TTC549 (cell line): ENCODE measurements around the gene C22orf15.

Source experiments
- FAIRE-seq: peaks from 2 replicates; lab custom pipeline; 2012; peaks lifted over from hg19 to GRCh38; lab: Jason Lieb, UNC

Gene C22orf15

DNA sequence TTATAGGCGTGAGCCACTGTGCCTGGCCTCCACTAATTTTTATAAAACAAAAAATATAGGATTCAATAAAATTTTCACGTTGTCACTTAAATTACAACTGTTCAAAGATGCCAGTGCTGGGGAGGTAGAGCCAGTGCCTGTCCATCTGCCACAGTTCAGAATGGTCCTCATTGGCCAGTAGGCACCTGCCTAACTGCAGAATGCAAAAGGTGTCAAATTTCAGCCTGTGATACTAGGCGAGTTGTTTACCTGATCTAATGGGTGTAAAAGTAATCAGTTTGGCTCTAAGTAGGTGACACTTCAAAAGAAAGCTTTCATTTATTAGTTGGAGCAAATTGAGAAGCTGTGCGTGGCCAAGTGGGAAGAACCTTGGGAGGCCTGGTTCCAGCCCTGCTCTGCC lies 26.3 kb downstream of the C22orf15 start:
- no peak for FAIRE-seq

DNA sequence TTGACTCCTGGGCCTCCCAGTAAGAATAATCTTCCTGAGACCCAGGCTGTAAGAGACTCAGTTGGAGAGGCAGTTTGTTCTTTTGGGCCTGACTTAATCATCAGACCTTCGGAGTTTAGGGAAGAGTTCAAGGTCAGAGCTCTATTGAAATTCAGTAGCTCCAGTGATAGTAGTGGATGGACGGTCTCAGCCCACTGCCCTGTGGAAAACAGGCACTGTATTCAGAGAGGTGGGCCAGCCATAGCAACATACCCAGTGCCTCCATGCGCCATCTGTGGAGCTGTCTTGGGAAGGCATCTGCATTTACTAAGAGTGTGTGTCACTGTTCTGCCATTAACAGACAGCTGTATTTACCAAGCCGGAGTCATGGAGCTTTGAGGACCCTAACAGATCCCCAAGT lies 26.8 kb downstream of the C22orf15 start:
- no peak for FAIRE-seq

DNA sequence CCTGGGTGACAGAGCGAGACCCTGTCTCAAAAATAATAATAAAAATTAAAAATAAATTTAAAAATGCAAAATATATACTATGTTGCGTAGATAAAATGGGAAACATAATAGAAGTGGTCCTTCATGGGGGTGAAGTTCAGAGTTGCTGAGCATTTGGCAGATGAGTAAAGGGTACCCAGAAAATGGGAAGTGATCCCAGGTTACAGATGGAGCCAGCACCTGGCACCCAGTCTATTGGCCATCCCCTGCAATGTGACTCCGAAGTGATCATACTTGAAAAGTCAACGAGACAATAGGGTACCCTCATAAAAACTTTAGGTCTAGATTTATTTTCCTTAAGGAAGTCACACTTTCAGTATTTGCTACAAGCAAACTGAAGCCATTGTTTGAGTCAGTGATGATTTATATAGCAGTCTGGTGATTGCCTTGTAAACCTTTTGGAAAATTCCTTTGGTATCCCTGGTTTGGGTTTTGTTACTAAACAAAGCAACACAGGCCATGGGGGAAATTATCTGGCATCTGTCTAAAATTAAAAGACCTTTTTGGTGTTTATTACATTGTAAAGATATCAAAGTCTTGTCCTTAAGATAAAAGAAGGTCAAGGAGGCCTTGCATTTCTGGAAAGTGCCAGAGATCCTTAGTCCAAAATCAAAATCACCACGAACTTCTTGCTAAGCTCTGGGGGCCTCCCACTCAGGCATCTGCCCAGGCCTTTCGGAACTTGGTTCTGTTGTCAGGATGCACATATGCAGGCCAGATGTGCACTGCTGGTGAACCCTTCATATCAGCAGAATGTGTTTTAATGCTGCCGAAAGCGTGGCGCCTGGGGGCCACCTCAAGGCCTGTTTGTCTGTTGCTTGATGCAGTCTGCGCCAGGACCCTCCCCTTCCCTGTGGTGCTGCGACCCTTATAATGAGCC lies 28.3 kb downstream of the C22orf15 start:
- FAIRE-seq: no peak

DNA sequence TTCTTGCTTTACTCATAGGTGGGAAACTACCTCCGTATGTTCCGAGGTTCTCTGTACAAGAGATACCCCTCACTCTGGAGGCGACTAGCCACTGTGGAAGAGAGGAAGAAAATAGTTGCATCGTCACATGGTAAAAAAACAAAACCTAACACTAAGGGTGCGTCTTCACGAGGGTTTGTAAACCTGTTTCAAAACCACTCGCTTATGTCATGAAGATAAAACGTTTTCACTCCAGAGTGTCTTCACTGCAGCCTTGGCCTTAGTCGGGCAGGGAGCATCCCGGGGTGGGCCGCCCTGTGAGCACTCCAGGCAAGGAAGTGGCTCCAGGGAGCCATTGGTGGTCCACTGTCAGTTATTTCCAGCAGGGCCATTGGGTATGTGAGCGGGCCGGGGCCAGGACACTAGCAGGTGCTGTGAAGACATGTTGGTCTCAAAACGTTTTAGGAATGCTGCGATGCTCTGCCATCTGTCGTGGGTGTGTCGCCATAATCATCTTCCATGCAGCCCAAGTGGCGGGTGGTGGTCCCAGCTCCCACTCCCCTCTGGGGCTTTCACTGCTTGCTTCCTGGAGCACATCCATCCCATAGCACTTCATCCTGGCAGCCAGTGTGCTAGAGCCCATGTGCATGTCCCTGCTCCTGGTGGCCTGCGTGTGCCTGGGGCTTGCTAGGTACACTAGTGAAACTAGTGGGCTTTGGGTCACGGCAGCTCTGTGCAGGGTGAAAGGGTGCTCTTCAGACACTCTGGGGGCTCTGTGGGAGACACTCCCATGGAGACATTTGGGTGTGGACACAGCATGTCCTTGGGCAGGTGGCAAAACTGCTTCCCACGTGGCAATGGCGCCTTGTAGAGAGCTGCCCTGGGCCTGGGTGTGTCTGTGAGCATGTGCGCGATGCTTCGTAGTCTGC lies 29.2 kb downstream of the C22orf15 start:
- FAIRE-seq: no peak

DNA sequence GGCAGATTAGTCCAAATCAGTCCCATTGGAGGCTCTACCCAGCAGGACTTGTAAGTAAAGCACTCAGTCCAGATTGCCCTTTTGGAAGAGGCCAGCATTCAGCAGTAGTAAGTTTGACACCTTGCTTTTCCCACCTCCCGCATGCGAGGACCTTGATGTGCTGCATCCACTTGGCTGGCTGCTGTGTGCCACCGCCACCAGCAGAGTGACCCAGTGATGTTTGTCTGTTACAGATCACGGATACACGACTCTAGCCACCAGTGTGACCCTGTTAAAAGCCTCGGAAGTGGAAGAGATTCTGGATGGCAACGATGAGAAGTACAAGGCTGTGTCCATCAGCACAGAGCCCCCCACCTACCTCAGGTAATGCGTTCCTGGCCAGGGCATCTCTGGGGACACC lies 30.5 kb downstream of the C22orf15 start:
- FAIRE-seq: no peak

DNA sequence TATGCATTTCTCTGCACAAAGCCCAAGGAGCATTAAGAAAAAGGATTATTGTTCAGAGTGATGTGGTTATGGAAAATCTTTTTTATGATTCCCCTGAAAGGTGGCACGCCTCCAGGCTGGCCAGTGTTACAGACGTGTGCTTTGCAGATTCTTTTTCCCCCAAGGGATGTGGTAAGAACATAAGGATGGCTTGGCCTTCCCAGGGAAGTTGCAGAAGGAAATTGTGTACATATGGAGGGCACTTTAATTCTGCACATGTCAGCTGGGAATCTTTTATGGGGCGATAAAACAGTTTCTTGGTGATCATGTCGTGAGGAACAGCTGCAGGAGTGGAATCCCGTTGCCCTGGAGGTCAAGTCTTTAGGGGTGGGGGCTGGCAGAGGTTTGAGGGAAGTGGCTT lies 33.7 kb downstream of the C22orf15 start:
- no peak for FAIRE-seq

DNA sequence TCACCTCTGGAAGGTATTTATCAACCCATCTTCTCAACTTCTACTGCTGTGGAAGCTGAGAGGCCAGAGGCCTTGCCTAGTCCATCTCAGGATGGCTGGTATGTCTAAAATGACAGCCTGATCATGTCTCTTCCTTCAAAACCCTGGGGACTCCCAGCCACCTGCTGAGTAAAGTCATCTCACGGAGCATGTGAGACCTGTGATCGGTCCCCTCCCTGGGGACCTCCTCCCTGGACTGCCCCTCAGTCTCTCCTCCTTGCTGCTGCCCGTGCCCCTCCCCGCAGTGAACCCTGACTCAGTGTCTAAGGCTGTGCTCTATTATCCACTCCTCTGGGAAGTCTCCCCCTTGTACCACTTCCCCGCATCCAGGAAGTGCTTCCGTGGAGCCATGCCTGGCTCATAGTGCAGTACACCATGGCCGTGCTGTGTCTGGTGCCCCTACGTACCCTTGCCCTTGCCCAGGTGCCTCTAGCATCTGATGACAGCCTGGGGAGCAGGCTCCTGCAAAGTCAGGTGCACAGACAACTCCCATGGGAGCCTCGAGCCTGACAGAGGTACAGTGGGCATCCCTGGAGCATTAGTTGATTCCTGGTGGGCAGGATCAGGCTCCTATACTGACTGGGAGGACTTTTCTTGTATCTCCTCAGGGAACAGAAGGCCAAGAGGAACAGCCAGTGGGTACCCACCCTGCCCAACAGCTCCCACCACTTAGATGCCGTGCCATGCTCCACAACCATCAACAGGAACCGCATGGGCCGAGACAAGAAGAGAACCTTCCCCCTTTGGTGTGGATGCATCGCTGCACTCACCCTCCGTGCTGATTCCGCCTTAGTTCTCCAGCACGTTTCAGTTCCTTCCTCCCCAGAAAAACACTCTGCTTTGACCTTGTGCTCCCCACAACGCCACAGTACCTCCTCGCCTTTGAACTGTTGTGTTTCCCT lies 37.8 kb downstream of the C22orf15 start:
- no peak for FAIRE-seq

DNA sequence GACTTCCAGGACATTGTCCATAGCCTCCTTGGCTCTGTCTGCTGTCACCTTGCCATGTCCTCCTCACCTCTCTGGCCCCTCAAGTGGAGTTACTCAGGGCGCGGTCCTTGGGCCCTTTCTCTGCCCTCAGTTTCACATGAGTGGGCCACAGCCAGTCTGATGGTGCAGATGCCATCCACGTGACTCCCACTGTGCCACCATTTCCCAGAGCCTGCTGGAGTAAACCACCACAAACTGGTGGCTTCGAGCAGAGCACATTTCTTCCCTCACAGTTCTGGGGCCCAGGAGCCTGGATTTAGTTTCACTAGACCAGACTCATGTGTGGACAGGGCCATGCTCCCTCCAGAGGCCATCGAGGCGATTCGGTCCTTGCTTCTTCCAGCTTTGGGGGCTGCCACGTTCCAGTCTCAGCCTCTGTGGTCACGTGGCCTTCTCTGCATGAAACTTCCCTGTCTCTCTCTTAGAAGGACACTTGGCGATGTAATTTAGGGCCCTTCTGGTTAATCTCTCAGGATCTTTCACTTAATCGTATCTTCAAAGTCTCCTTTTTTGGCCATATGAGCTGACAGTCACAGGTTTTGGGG lies 38.5 kb downstream of the C22orf15 start:
- no peak for FAIRE-seq

DNA sequence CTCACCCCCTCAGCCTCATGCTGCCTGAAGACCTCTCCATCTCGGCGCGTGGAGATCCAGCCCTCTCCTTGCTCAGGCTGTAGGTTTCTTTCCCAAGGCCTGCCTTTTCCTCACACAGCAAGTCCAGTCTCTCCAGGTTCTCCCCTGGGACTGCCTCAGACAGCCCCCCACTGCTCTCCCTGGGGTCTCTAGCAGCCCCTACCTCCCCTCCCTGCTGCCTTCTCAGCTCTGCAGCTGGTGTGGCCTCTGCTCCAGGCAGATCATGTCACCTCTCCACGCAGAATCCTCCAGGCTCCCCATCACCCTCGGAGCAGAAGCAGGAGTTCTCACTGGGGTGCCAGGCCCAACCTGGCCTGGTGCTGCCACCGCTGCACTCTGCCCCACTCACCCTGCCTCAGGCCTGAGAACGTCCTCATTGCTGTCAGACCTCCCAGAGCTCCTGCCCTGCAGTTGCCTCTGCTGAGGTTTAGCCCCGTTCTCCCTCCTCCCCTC lies 39.1 kb downstream of the C22orf15 start:
- no peak for FAIRE-seq

DNA sequence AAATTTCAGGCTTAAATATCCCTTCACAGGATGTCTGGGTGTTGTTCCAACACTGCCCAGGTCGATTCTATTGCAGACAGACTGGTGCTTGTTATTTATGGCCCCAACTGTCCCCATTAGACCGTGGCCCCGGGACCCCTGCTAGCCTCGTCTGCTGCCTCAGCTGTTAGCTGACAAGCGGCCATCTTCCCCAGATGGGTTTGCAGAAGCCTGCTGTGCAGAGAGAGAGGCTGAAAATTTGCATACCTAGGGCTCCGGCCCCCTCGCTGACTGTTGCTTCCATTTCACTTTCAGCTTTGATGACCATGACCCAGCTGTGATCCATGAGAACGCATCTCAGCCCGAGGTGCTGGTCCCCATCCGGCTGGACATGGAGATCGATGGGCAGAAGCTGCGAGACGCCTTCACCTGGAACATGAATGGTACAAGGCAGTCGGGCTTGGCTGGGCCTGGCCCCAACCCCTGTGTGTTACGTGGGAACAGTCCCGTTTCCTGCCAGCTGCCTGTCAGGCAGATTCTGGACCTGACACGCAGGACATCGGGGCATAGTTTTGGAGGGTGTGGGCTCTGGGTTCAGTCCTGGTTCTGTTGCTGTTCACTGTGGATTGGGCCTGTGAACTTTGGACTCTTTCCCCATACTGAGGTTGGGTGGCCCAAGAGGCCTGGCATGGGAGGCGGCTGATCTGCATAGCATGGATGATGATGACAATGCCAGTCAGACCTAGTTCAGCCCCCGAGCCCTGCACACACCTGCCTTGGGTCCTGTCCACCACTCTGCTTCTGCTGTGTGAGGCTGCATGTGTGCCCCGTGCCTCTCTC lies 40.4 kb downstream of the C22orf15 start:
- no peak for FAIRE-seq

DNA sequence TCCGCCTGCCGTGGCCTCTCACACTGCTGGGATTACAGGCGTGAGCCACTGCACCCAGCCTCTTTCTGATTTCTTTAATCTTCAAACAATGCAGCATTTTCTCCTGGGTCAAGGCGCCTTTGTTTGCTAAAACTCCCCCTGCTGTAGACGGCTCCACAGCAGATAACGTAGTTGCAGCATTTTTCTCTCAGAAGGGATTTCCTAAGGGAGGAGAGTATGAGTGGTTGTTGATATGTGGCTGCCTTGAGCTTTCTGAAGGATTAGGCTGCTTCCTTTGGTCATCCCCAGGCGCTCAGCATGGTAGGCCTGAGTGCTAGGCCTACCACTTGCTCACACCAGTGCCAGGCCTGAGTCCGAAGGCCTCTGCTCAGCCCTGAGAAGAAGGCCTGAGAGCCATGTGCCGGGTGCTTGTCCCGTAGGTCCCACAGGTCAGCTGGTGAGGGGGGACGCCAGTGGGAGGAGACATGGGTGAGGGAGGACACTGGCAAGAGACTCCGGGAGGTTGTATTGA lies 42.0 kb downstream of the C22orf15 start:
- no peak for FAIRE-seq

DNA sequence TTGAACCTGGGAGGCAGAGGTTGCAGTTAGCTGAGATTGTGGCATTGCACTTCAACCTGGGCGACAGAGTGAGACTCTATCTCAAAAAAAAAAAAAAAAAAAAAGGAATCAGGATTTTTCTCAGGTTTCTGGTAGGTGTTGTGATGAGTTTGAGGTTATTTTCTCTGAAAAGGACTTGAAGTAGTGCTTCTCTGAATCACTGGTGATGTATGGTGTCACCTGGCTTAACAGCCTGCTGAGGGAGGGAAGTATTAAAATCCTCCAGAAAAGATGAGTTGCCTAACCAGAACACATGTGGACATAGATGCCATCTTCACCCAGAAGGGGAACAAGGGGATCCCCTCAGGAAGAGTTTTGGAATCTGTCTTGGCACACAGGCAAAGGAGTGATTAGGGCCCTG lies 44.0 kb downstream of the C22orf15 start:
- no peak for FAIRE-seq

DNA sequence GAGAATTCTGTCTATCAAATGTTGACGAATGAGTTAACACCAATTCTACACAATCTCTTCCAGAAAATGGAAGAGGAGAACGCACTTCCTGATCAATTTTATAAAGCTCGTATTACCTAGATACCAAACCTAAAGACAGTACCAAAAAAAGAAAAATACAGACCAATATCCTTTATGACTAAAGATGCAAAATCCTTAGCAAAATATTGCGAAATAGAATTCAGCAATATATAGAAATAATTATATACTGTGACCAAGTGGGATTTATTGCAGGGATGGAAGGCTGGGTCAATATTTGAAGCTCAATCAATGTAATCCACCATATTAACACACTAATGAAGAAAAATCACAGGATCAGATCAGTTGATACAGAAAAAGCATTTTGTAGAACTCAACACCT lies 49.6 kb downstream of the C22orf15 start:
- no peak for FAIRE-seq
